NCI-H526 treated with DMSO at 0.1 percent for 48 hours (cell line): ENCODE data around the gene DAG1.
"Not testable (repeated sequence)": the region's sequence is repeated elsewhere in the genome, so short reads cannot be mapped to it uniquely, and the experiment has no call there.

Experiments used
- DNase-seq: peaks from one replicate; lab custom pipeline; 2025; lab: John Stamatoyannopoulos, UW

DAG1 gene

GRCh38 chr3:49470714-49471420, 800 bp downstream of the DAG1 start:
- no peak for DNase-seq

- DNase-seq: no peak
Measured at GRCh38 chr3:49471856-49472495, 1.9 kb downstream of the DAG1 start.

- no peak for DNase-seq
Measured at GRCh38 chr3:49476563-49476962, 6.5 kb downstream of the DAG1 start.

GRCh38 chr3:49482766-49483165, 12.7 kb downstream of the DAG1 start:
- DNase-seq: no peak

- no peak for DNase-seq
Measured at GRCh38 chr3:49484471-49484870, 14.4 kb downstream of the DAG1 start.

GRCh38 chr3:49489247-49489646, 19.2 kb downstream of the DAG1 start:
- DNase-seq: no peak

- no peak for DNase-seq
Measured at GRCh38 chr3:49492969-49493368, 22.9 kb downstream of the DAG1 start.

- DNase-seq: no peak
Measured at GRCh38 chr3:49493901-49494300, 23.8 kb downstream of the DAG1 start.

GRCh38 chr3:49495023-49495422, 25.0 kb downstream of the DAG1 start:
- no peak for DNase-seq

GRCh38 chr3:49496845-49497244, 26.8 kb downstream of the DAG1 start:
- not testable (repeated sequence) for DNase-seq

- DNase-seq: no peak
Measured at GRCh38 chr3:49497606-49498005, 27.5 kb downstream of the DAG1 start.

- DNase-seq: no peak
Measured at GRCh38 chr3:49498239-49498638, 28.2 kb downstream of the DAG1 start.

GRCh38 chr3:49498648-49499047, 28.6 kb downstream of the DAG1 start:
- no peak for DNase-seq

- no peak for DNase-seq
Measured at GRCh38 chr3:49500205-49500731, 30.2 kb downstream of the DAG1 start.

- no peak for DNase-seq
Measured at GRCh38 chr3:49500732-49501609, 30.9 kb downstream of the DAG1 start.

- DNase-seq: no peak
Measured at GRCh38 chr3:49501842-49502241, 31.8 kb downstream of the DAG1 start.

- DNase-seq: no peak
Measured at GRCh38 chr3:49506906-49507305, 36.8 kb downstream of the DAG1 start.

- no peak for DNase-seq
Measured at GRCh38 chr3:49509028-49509561, 39.0 kb downstream of the DAG1 start.

- DNase-seq: no peak
Measured at GRCh38 chr3:49511639-49512038, 41.6 kb downstream of the DAG1 start.

GRCh38 chr3:49512781-49513355, 42.8 kb downstream of the DAG1 start:
- no peak for DNase-seq

- no peak for DNase-seq
Measured at GRCh38 chr3:49513494-49514124, 43.5 kb downstream of the DAG1 start.
